ENCODE results near the gene FRMPD1. TPM values are rescaled to one million over a fixed set of nuclear protein-coding genes. Genes with fewer than 3 reads are reported as not detected.

Gene FRMPD1
- polyA plus RNA-seq, 3 donors from 2014 or later, result not detected

- Mint-ChIP-seq H3K36me3 (peaks cover 3 to 30% (median 12%) of the 10 kb centered on the region in 3 donors), H3K27me3 (ENCODE audit: low read depth in 3 of 3) (peaks cover 0 to 2% (median 1%) of the 10 kb centered on the region in 3 donors), H3K27ac (no peak overlapping the region), H3K4me1 (no peaks in the 10 kb centered on the region), H3K4me3 (no peak overlapping the region), H3K9me3 (no peaks in the 10 kb centered on the region)
- DNase-seq, result no peak
Observed at GRCh38 chr9:37769306-37769705, 118.6 kb downstream of the FRMPD1 start.

- H3K36me3 Mint-ChIP-seq, result peaks cover 8 to 32% (median 14%) of the 10 kb centered on the region in 3 donors
- DNase-seq, result no peak
- peaks cover 0 to 2% of the 10 kb centered on the region in 2 donors for H3K4me1 Mint-ChIP-seq
- no peaks in the 10 kb centered on the region for H3K9me3 Mint-ChIP-seq
- H3K27me3 Mint-ChIP-seq (ENCODE audit: low read depth in 3 of 3), result peaks cover 0 to 2% (median 1%) of the 10 kb centered on the region in 3 donors
- no peak overlapping the region for H3K4me3 Mint-ChIP-seq
- H3K27ac Mint-ChIP-seq, result peak overlapping the region in 1 of 6 donors; percentile 65
Observed at GRCh38 chr9:37769995-37770394, 119.2 kb downstream of the FRMPD1 start.

GRCh38 chr9:37775216-37775919, 124.6 kb downstream of the FRMPD1 start:
- H3K27me3 Mint-ChIP-seq (ENCODE audit: low read depth in 3 of 3), result peaks cover 0 to 3% (median 2%) of the 10 kb centered on the region in 3 donors
- peaks cover 0 to 5% of the 10 kb centered on the region in 2 donors for H3K4me1 Mint-ChIP-seq
- DNase-seq, result no peak
- no peaks in the 10 kb centered on the region for H3K9me3 Mint-ChIP-seq
- no peak overlapping the region for H3K4me3 Mint-ChIP-seq
- H3K36me3 Mint-ChIP-seq, result peaks cover 4 to 25% (median 22%) of the 10 kb centered on the region in 3 donors
- peak overlapping the region in 3 of 6 donors; percentile 25 to 71 (median 39) for H3K27ac Mint-ChIP-seq

GRCh38 chr9:37776328-37776727, 125.6 kb downstream of the FRMPD1 start:
- H3K9me3 Mint-ChIP-seq, result no peaks in the 10 kb centered on the region
- H3K27me3 Mint-ChIP-seq (ENCODE audit: low read depth in 3 of 3), result peaks cover 0 to 3% (median 2%) of the 10 kb centered on the region in 3 donors
- peaks cover 0 to 7% of the 10 kb centered on the region in 2 donors for H3K4me1 Mint-ChIP-seq
- no peak overlapping the region for H3K27ac Mint-ChIP-seq
- no peak overlapping the region for H3K4me3 Mint-ChIP-seq
- peaks cover 4 to 27% (median 21%) of the 10 kb centered on the region in 3 donors for H3K36me3 Mint-ChIP-seq
- DNase-seq, result no peak

GRCh38 chr9:37778534-37778933, 127.8 kb downstream of the FRMPD1 start:
- peaks cover 13 to 29% of the 10 kb centered on the region in 2 donors for H3K4me1 Mint-ChIP-seq
- H3K4me3 Mint-ChIP-seq, result no peak overlapping the region
- H3K36me3 Mint-ChIP-seq, result peaks cover 4 to 35% (median 26%) of the 10 kb centered on the region in 3 donors
- DNase-seq, result no peak
- H3K27ac Mint-ChIP-seq, result peak overlapping the region in 2 of 6 donors; percentile 1 to 48
- no peaks in the 10 kb centered on the region for H3K9me3 Mint-ChIP-seq
- peaks cover 0 to 3% (median 0%) of the 10 kb centered on the region in 3 donors for H3K27me3 Mint-ChIP-seq (ENCODE audit: low read depth in 3 of 3)

- H3K4me3 Mint-ChIP-seq, result peak overlapping the region; percentile 95 to 98 (median 97)
- DNase-seq, result no peak
- H3K36me3 Mint-ChIP-seq, result peaks cover 0 to 21% (median 17%) of the 10 kb centered on the region in 3 donors
- H3K9me3 Mint-ChIP-seq, result no peaks in the 10 kb centered on the region
- peaks cover 33 to 51% of the 10 kb centered on the region in 2 donors for H3K4me1 Mint-ChIP-seq
- peaks cover 4 to 16% (median 9%) of the 10 kb centered on the region in 3 donors for H3K27me3 Mint-ChIP-seq (ENCODE audit: low read depth in 3 of 3)
- H3K27ac Mint-ChIP-seq, result peak overlapping the region; percentile 92 to 96 (median 94)
Observed at GRCh38 chr9:37784291-37784615, 133.5 kb downstream of the FRMPD1 start.

- peak within 1 kb of the TSS; percentile 95 to 98 (median 97) for H3K4me3 Mint-ChIP-seq
- peak; percentile 86 to 88 (median 87) for DNase-seq
- peaks cover 4 to 16% (median 9%) of the 10 kb centered on the region in 3 donors for H3K27me3 Mint-ChIP-seq (ENCODE audit: low read depth in 3 of 3)
- peak within 1 kb of the TSS; percentile 92 to 96 (median 94) for H3K27ac Mint-ChIP-seq
- no peaks in the 10 kb centered on the region for H3K9me3 Mint-ChIP-seq
- H3K4me1 Mint-ChIP-seq, result peaks cover 33 to 51% of the 10 kb centered on the region in 2 donors
- peaks cover 0 to 21% (median 13%) of the 10 kb centered on the region in 3 donors for H3K36me3 Mint-ChIP-seq
Observed at GRCh38 chr9:37784616-37785483, 134.1 kb downstream of the FRMPD1 start, which contains the start of gene EXOSC3. TSS of gene EXOSC3 (minus strand) at chr9:37785064. CDS start at chr9:37785044, 20 bp downstream.

- no peak for DNase-seq
- peaks cover 32 to 41% of the 10 kb centered on the region in 2 donors for H3K4me1 Mint-ChIP-seq
- no peak overlapping the region for H3K27ac Mint-ChIP-seq
- no peaks in the 10 kb centered on the region for H3K9me3 Mint-ChIP-seq
- no peak overlapping the region for H3K4me3 Mint-ChIP-seq
- peaks cover 4 to 13% (median 8%) of the 10 kb centered on the region in 3 donors for H3K36me3 Mint-ChIP-seq
- peaks cover 4 to 18% (median 11%) of the 10 kb centered on the region in 3 donors for H3K27me3 Mint-ChIP-seq (ENCODE audit: low read depth in 3 of 3)
Observed at GRCh38 chr9:37787059-37787458, 136.3 kb downstream of the FRMPD1 start.

- peak overlapping the region in 2 of 5 donors; percentile 26 to 29 for H3K4me3 Mint-ChIP-seq
- peaks cover 0 to 6% (median 4%) of the 10 kb centered on the region in 3 donors for H3K36me3 Mint-ChIP-seq
- H3K27me3 Mint-ChIP-seq (ENCODE audit: low read depth in 3 of 3), result peaks cover 4 to 18% (median 11%) of the 10 kb centered on the region in 3 donors
Observed at GRCh38 chr9:37788332-37788731, 137.6 kb downstream of the FRMPD1 start.

GRCh38 chr9:37790096-37790495, 139.3 kb downstream of the FRMPD1 start:
- H3K27ac Mint-ChIP-seq, result no peak overlapping the region
- no peaks in the 10 kb centered on the region for H3K9me3 Mint-ChIP-seq
- H3K4me1 Mint-ChIP-seq, result peaks cover 7 to 11% of the 10 kb centered on the region in 2 donors
- DNase-seq, result no peak
- no peak overlapping the region for H3K4me3 Mint-ChIP-seq
- H3K36me3 Mint-ChIP-seq, result peaks cover 0 to 6% (median 4%) of the 10 kb centered on the region in 3 donors
- peaks cover 2 to 13% (median 8%) of the 10 kb centered on the region in 3 donors for H3K27me3 Mint-ChIP-seq (ENCODE audit: low read depth in 3 of 3)

More at GRCh38 chr9:37788332-37788731, 137.6 kb downstream of the FRMPD1 start:
- peaks cover 21 to 29% of the 10 kb centered on the region in 2 donors for H3K4me1 Mint-ChIP-seq
- no peak for DNase-seq
- no peaks in the 10 kb centered on the region for H3K9me3 Mint-ChIP-seq
- no peak overlapping the region for H3K27ac Mint-ChIP-seq

- no peaks in the 10 kb centered on the region for H3K9me3 Mint-ChIP-seq
- no peak overlapping the region for H3K4me3 Mint-ChIP-seq
- peaks cover 0 to 10% (median 7%) of the 10 kb centered on the region in 3 donors for H3K27me3 Mint-ChIP-seq (ENCODE audit: low read depth in 3 of 3)
- no peaks in the 10 kb centered on the region for H3K4me1 Mint-ChIP-seq
- no peak for DNase-seq
- no peak overlapping the region for H3K27ac Mint-ChIP-seq
- peaks cover 0 to 13% (median 6%) of the 10 kb centered on the region in 3 donors for H3K36me3 Mint-ChIP-seq
Observed at GRCh38 chr9:37792122-37792521, 141.4 kb downstream of the FRMPD1 start.

- no peaks in the 10 kb centered on the region for H3K9me3 Mint-ChIP-seq
- H3K36me3 Mint-ChIP-seq, result peaks cover 0 to 12% (median 0%) of the 10 kb centered on the region in 3 donors
- peaks cover 6 to 18% (median 12%) of the 10 kb centered on the region in 3 donors for H3K27me3 Mint-ChIP-seq (ENCODE audit: low read depth in 3 of 3)
- peaks cover 9 to 11% of the 10 kb centered on the region in 2 donors for H3K4me1 Mint-ChIP-seq
- H3K27ac Mint-ChIP-seq, result no peak overlapping the region
- H3K4me3 Mint-ChIP-seq, result no peak overlapping the region
- no peak for DNase-seq
Observed at GRCh38 chr9:37796232-37796631, 145.5 kb downstream of the FRMPD1 start.
